GM21825 (cell line): ENCODE data around the gene IL17B.

Experiments used
- ATAC-seq: cut with Tn5 transposase; IDR thresholded peaks from one replicate; pipeline ENCODE4 v1.9.1; 2021; ENCODE audit warnings: mild to moderate bottlenecking, moderate library complexity; ENCODE audit not compliant: unreplicated experiment

IL17B gene

DNA sequence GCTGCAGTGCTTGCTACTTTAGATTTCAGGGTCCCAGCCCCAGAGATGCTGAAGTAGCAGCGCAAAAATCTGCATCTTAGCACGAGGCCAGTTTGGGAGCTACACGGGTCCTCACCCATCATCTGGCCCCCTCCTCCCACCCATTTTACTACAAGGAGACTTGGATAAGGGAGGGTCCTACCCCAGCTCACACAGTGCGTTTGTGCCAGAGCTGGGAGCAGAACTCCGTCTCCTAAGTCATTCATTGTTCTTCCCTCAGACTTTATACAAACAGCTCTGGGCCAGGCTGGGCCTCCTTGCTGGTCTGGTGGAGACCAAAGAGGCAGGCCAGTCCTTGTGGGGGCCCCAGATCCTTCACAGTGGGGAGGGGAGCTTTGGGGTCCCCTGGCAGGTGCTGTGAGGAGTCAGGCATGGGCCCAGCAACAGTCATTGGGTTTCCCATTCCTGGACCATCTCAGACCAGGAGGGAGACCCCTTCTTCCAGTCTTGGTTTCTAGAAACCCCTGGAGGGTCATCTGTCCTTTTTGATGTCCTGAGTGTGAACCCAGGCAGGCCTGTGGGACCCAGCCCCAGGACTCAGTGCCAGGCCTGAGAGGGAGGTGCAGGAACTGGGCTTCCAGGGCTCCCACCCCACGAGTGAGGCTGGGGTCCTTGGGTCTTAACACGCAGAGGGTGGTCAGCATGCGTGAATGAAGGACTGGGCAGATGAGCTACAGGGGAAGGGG is 2.3 kb upstream of the IL17B start:
- no peak for ATAC-seq

DNA sequence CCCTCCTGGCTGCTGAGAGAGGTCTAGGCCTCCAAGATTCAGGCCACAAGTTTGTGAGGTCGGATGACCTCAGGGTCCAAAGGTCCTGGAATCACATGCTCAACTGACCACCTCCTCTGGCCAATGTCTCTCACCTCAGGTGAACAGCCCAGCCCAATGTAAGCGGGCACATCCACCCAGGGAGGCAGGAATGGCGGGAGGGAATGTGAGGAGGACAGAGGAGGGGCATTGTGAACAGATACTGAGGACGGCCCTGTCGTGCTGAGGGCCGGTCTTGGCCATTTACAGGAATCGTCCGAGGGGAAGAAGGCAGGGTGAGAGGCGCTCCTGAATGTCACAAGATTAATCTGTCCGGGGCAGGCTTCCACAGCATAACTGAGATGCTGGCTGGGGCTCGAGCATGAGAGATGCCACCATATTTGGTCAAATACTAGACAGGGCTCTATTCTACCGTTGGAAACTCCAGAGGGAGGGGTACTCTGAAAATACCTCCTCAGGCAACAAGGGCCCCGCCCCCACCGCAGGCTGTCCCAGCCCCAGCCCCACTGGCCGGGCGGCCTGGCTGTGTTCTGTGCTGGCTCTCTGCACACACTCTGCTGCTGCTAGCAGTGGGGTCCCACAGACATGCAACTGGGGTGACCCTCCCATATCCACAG is 1.5 kb upstream of the IL17B start:
- no peak for ATAC-seq

DNA sequence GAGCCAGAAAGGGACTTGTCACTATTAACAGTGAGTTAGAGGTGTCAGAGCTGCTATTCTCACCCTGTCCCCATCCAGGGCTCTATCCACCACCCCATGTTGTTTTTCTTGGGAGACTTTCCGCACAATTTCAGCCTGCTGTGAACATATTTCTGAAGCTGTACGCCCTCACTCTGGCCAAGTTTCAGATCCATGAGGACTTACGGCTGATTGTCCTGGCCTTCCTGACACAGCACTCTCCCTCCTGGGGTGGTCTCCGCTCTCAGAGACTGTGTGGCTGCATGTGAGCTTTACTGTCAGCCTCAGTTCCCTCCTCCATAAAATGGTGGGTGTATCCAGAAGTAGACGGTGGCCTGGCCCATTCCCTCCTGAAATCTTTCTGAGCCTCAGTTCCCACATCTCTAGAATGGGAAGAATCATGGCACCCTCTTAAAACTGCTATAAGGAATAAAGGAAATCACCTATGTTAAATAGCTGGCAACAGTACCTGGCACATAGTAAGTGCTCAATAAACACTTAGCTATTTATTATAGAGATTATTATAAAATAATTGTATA is 804 bp upstream of the IL17B start:
- no peak for ATAC-seq

DNA sequence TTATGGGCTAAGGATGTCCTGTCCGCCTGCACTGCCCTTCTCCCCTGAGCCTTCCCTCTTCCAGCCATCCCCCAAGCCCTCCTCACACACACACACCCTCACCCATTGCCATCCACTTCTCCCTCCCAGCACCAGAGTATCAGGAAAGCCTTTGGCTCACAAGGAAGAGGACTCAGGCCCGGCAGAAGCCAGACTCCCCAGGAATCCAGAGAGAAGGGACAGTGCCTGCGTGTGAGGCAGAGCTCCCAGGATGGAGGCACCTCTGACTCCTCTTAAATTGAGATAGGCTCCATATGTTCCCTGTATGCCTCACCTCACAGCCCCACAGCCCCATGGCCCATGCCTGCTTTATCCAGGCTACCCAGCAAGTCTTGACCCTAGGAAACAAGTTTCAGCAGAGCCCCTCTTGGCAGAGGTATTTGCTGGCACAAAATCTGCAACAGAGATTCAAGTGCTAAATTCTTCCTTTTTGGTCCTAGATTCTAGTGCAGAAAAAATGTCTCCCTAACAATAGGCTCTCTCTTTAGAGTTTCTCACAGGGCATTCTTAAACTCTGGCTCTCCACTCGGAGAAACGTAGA is 761 bp downstream of the IL17B start:
- no peak for ATAC-seq

DNA sequence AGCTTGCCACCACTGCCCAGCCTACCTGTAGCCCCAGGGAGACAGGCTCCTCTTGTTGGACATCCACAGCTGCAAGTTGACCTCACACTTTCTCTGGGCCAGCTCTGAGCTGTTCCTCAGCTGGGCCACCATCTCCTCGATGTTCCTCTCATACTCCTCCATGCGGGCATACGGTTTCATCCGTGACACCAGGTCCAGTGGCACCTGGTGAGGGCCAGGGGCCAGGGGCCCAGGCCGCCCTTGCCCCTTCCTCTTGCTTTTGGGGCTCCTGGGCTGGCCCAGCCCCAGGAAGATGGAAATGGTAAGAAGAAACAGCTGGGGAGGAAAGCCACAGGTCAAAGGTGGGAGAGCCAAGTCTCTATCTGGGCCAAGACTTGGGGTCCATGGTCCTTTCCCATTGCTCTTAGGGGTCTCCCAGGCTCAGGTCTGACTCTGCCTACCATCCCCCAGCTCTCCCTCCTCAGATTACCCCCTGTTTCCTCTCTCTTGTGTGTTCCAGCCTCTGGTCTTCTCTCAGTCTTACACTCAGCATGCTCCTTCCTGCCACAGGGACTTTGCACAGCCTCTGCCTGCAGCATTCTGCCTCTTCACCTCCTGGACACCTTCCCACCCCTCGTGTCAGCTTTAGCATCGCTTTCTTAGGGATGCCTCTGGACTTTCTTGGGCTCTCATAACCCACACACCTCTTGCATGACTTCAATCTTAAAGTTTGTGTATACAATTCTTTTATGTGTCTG is 2.2 kb downstream of the IL17B start:
- ATAC-seq, result no peak

DNA sequence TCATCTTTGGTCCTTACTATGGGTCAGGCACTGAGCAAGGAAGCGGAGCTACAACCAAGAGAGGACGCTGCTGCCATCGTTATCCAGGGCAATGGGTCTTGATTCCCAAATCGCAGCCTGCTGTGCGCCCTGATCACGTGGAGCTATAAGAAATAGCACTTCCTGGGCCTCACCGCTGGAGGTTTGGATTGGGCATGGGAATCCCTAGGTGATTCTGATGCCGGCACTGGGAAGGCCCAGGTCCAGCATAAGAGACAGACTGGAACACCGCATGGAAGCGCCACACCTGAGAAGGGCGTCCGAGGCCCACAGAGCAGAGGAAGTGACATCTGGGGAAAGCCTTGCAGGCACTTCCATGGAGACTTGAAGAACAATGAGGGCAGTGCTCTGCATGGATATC is 3.0 kb downstream of the IL17B start:
- no peak for ATAC-seq

DNA sequence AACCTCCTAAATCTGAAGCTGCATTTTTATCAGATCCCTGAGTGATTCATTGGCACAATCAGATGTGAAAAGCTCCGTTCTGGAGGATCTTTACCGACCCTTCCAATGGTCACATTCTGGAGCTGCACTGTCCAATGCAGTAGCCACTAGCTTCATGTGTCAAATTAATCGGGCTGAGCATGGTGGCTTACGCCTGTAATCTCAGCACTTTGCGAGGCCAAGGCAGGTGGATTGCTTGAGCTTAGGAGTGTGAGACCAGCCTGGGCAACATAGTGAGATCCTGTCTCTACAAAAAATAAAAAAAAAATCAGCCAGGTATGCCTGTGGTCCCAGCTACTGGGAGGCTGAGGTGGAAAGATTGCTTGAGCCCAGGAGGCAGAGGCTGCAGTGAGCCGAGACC is 3.7 kb downstream of the IL17B start:
- ATAC-seq, result no peak

DNA sequence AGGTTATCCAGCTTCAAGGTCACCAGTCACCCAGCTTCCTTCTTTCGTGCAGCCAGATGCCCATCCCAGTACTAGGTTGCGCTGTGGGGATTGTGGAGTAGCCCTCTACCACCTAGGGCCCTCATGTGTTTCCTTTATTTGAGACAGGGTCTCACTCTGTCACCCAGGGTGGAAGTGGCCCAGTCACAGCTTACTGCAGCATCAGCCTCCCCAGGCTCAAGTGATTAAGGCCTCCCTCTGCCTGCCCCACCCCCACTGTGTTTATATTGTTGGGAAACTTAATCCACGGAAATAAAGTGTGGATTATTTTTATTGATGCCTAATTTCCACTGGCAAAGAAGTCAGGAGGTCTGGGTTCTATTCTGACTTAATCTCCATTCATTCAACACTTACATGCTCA is 4.3 kb downstream of the IL17B start:
- ATAC-seq, result no peak

DNA sequence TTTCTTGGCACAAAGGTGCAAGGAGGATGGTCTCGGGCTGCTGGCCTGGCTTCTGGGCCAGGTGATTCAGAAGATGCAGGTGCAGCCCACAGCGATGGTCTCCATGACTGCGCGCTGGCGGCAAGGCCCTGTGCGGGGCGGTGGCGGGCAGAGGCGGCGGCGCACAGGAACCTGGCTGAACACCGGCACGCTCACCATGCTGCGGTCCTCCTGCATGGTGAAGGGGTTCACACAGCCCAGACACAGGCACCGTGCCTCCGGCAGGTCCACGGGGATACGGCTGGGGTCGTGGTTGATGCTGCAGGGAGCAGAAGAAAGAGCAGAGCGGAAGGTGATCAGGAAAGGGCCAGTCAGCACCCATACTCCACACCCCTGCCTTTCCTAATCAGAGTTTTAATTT is 4.8 kb downstream of the IL17B start:
- no peak for ATAC-seq

DNA sequence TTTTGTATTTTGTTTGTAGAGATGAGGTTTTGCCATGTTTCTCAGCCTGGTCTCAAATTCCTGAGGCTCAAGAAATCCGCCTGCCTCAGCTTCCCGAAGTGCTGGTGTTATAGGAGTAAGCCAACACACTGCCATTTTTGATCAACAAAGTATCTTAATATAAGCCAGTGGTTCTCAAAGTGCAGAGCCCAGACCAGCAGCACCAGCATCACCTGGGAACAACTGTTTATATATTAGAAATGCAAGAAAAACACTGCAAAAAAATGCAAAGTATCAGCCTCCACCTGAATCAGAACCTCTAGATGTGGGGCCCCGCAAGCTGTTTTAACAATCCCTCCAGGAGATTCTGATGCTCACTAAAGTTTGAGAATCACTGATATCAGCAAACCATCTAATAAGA is 6.2 kb downstream of the IL17B start:
- ATAC-seq, result no peak

DNA sequence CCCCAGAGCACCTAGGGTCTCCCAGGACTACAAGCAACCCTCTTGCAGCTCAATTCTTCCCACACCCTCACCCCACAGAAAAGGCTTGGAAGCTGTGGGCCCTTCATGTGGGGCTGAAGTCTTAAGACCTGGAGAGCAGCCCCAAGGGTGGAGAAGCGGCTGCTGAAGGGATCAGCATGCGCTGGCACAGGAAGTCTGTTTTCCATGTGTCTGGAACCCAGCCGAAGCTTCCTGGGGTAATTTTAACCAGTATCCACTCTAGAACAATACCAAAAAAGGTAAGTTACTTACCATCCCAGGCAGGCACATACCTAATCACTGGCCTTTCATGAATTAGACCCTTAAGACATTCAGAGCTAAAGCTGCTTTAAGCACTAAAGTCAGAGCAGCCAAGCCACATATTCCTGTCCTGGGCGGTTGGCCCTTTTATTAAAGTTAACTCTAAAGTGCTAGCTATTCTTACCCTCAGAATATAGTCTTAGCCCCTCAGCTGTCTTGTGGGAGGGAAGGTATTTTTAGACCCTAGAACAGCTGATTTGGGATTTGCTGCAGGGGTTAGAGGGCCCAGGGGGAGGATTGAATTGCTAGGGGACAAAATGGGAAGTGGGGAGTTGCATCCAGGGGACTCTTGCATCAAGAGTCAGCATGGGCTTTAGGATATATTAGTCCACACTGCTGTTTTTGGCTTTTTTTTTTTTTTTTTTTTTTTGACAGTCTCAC is 6.9 kb downstream of the IL17B start:
- no peak for ATAC-seq

DNA sequence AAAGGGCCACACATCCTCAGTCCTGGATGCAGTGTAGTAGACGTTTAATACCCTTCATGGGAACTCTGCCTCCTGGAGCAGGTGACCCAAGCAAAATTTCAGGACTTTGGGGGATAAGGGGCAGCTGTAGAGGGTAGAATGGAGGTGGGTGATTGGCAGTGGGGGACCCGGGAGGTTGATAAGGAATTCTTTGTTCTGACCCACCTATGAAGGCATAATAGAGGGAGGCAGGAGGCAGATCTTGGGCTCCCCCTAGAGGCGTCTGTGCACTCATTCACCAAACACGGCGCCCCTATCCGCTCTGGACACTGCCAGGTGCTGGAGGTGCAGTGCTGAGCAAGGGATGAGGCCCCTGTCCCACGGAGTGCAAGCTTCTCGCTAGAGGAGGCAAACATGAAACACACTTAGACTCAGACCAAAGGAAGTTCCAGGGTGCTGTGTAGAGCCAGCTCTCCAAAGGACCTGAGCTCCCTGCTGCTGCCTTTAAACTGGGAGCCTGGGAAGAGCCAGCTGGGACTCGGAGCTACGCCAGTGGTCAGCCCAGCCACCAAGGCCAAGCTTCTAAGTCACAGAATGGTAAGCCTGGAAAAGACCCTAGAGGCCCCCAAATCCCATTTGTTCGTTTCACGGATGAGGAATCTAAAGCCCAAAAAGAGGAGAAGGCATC is 7.7 kb downstream of the IL17B start:
- ATAC-seq, result peak; percentile 78

DNA sequence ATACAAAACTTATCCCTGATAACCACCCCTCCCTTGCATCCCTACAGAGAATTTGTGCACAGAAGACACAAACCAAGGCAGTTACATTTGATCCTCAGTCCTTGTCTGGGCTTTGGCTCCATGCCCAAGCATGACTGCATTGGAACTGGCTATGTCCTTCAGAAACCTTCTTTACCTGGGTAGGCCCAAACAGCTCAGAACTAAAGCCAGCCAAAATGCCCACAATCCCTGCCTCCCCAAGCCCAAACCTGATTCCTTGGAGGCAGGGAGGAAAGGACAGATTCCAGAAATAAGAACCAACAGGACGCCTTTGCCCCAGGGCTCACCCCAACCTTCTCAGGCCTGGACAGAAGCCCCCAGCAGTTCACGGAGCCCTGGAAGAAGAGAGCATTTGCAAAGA is 8.2 kb downstream of the IL17B start:
- no peak for ATAC-seq

DNA sequence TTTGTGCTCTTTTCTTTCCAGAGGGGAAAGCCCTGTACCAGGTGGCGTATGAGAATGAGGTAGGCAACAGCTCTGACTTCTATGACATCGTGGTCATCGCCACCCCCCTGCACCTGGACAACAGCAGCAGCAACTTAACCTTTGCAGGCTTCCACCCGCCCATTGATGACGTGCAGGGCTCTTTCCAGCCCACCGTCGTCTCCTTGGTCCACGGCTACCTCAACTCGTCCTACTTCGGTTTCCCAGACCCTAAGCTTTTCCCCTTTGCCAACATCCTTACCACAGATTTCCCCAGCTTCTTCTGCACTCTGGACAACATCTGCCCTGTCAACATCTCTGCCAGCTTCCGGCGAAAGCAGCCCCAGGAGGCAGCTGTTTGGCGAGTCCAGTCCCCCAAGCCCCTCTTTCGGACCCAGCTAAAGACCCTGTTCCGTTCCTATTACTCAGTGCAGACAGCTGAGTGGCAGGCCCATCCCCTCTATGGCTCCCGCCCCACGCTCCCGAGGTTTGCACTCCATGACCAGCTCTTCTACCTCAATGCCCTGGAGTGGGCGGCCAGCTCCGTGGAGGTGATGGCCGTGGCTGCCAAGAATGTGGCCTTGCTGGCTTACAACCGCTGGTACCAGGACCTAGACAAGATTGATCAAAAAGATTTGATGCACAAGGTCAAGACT is 11.0 kb downstream of the IL17B start:
- ATAC-seq, result no peak

DNA sequence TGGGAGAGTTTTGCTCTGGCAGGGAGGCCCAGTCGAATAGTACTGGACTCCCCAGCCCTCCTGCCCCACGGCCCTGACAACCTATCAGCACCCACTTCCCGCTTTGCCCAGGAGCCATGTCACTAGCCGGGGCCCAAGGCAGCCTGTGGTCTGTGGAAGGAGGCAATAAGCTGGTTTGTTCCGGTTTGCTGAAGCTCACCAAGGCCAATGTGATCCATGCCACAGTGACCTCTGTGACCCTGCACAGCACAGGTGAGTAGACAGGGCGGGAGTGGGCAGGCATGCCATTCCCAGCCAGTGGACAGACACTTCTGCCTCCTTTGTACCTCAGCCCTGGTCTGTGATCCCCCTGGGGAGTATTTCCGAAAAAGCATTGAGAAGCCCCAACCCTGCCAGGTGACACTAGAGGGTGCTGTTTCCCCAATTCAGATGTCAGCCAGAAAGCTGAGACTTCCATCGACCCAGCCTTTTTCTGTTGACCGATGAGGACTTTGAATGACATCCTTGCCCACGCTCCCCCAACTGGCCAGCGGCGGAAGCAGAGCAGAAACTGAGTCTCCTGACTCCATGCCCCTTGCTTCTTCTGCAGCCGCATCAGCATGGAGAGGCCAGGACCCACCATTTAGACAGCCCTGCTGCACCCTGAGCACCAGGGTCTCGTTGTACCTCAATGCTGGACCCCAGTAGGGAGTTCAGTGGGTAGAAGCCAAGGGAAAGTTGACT is 11.7 kb downstream of the IL17B start:
- ATAC-seq, result peak; percentile 69

DNA sequence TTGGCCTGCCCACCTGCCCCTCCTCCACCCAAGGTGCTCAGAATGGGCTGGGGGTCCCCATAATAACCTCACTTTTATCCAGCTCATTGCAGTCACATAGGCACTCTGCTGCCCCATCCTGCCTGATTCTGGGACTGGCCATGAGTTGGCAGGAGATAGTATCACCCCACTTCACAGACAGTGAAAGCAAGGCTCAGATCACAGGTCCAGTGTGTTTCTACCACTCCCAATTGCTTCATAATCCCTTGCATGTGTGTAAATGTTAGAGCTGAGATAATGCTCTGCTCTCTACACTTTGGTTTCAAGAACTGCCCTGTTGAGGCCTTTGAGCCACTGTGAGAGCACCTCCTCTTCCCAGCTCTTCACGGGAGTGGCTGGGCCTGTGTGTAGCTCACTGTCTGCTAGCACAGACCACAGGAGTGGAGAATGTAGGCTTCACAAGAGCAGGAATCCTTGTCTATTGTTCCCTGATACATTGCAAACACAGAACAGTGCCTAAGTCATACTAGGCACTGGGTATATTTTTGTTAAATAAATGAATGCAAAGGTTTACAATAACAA is 12.8 kb downstream of the IL17B start:
- ATAC-seq, result no peak

DNA sequence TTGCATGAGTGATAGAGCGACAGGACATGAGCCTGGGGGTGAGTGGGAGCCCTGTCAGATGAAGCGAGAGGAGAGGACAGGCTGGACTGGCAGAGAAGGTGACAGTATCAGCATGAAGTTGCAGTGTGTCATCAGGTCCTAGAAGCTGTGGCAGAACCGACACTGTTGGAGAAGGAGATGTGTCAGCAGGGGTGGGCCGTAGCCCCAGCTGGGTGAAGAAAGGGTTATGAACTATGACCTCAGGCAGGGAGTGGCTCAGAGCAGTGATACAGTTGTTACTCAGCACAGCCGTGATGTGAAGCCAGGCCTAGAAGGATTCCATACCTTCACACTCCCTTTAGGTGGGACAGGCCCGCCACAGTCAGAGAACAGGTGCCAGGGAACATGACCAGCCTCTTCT is 13.7 kb downstream of the IL17B start:
- no peak for ATAC-seq

DNA sequence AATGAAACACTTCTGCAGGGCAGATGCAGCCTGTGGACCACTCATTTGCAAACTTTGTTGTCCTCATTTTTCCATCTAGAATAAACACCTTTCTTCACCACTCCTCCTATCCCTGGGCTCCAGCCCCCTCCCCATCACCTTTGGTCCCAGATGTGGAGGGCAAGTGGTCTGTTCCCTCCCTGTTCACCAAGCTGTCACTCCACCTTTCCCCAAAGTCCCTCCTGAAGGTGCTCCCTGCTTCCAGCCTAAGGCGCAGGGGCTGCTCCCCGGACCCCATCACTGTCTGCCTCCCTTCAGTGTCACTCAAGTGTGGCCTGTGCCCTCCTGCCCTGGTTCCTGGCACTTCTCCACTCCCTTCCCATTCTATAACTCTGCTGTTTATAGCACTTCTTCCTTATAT is 14.4 kb downstream of the IL17B start:
- ATAC-seq, result no peak

DNA sequence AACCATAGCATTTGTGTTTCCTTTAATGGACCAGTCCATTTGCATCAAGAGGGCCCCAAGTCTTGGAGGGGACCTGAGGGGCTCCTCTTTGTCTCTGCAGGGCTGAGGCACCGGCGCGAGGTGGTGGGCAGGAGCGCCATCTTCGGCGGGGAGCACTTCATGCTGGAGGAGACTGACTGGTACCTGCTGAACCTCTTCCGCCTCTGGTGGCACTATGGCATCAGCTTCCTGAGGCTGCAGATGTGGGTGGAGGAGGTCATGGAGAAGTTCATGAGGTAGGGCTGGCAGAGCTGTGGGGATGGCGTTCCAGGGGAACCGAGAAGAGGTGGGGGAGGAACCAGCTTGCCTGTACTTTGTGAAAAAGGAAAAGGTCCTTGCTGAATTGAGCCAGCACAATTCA is 15.2 kb downstream of the IL17B start:
- ATAC-seq, result no peak
